SK-N-SH treated with all-trans-retinoic acid at 6 μM for 48 hours (cell line): ENCODE results near the gene ADCY9.

ENCODE experiments used
- ATAC-seq: fragments of 200-7000 bp; cut with Tn5 transposase; 3 replicates; pipeline ENCODE4 v1.9.1; 2020; ENCODE audit warnings: mild to moderate bottlenecking, moderate library complexity
- ARNTL ChIP-seq: fragments of 450-650 bp; formaldehyde crosslinking; IDR thresholded peaks from 2 replicates; pipeline ENCODE4 v1.5.0; 2020; ENCODE audit warnings: low read depth, mild to moderate bottlenecking, moderate library complexity, borderline replicate concordance
- CREB5 ChIP-seq: fragments of 250-450 bp; sonication (Bioruptor Pico); IDR thresholded peaks from 2 replicates; pipeline ENCODE4 v1.5.1; 2020; ENCODE audit warnings: low read depth, mild to moderate bottlenecking, moderate library complexity
- CSDC2 ChIP-seq: fragments of 250-450 bp; sonication (Bioruptor Pico); IDR thresholded peaks from 2 replicates; pipeline ENCODE4 v1.5.0; 2020; ENCODE audit warnings: mild to moderate bottlenecking, moderate library complexity
- CSRNP3 ChIP-seq: fragments of 250-450 bp; sonication (Bioruptor Pico); IDR thresholded peaks from 2 replicates; pipeline ENCODE4 v1.5.1; 2021; ENCODE audit warnings: mild to moderate bottlenecking, moderate library complexity
- ESRRG ChIP-seq: fragments of 250-450 bp; sonication (Bioruptor Pico); IDR thresholded peaks from 2 replicates; pipeline ENCODE4 v1.6.1; 2021; ENCODE audit warnings: mild to moderate bottlenecking
- GLIS3 ChIP-seq: fragments of 250-450 bp; sonication (Bioruptor Pico); IDR thresholded peaks from 2 replicates; pipeline ENCODE4 v1.5.0; 2020; ENCODE audit warnings: mild to moderate bottlenecking, moderate library complexity
- ISL1 ChIP-seq: fragments of 250-450 bp; sonication (Bioruptor Pico); IDR thresholded peaks from 2 replicates; pipeline ENCODE4 v2.1.2; 2022; ENCODE audit warnings: mild to moderate bottlenecking, moderate library complexity
- OSR1 ChIP-seq: fragments of 250-450 bp; sonication (Bioruptor Pico); IDR thresholded peaks from 2 replicates; pipeline ENCODE4 v1.8.0; 2022; ENCODE audit warnings: moderate library complexity, mild to moderate bottlenecking, inconsistent platforms
- PATZ1 ChIP-seq: fragments of 250-450 bp; sonication (Bioruptor Pico); IDR thresholded peaks from 2 replicates; pipeline ENCODE4 v1.8.0; 2020; ENCODE audit warnings: mild to moderate bottlenecking, moderate library complexity, borderline replicate concordance
- POU6F1 ChIP-seq: fragments of 250-450 bp; sonication (Bioruptor Pico); IDR thresholded peaks from 2 replicates; pipeline ENCODE4 v1.8.0; 2021; ENCODE audit warnings: low read depth, mild to moderate bottlenecking, moderate library complexity, borderline replicate concordance
- PPARA ChIP-seq: fragments of 250-450 bp; sonication (Bioruptor Pico); IDR thresholded peaks from 2 replicates; pipeline ENCODE4 v1.5.0; 2020; ENCODE audit warnings: mild to moderate bottlenecking, borderline replicate concordance
- RARB ChIP-seq: fragments of 250-450 bp; sonication (Bioruptor Pico); IDR thresholded peaks from 2 replicates; pipeline ENCODE4 v1.8.0; 2021; ENCODE audit warnings: mild to moderate bottlenecking, moderate library complexity
- SNAI2 ChIP-seq: fragments of 250-450 bp; sonication (Bioruptor Pico); IDR thresholded peaks from 2 replicates; pipeline ENCODE4 v1.5.0; 2020; ENCODE audit warnings: mild to moderate bottlenecking, moderate library complexity
- TOX ChIP-seq: fragments of 250-450 bp; sonication (Bioruptor Pico); IDR thresholded peaks from 2 replicates; pipeline ENCODE4 v1.8.0; 2021; ENCODE audit warnings: mild to moderate bottlenecking, moderate library complexity, borderline replicate concordance
- TSHZ2 ChIP-seq: fragments of 250-450 bp; sonication (Bioruptor Pico); IDR thresholded peaks from 2 replicates; pipeline ENCODE4 v1.5.0; 2020; ENCODE audit warnings: mild to moderate bottlenecking, moderate library complexity
- ZFP3 ChIP-seq: fragments of 250-450 bp; sonication (Bioruptor Pico); IDR thresholded peaks from 2 replicates; pipeline ENCODE4 v1.5.0; 2020; ENCODE audit warnings: mild to moderate bottlenecking, moderate library complexity
- ZFP30 ChIP-seq: fragments of 450-650 bp; formaldehyde crosslinking; IDR thresholded peaks from 2 replicates; pipeline ENCODE4 v1.5.0; 2022; ENCODE audit warnings: mild to moderate bottlenecking, moderate library complexity
- ZNF565 ChIP-seq: fragments of 450-650 bp; formaldehyde crosslinking; conservative IDR thresholded peaks from 2 replicates; pipeline ENCODE4 v1.5.0; 2020; ENCODE audit warnings: low read depth, mild to moderate bottlenecking, moderate library complexity
- ZNF70 ChIP-seq: fragments of 450-650 bp; formaldehyde crosslinking; IDR thresholded peaks from 2 replicates; pipeline ENCODE4 v1.5.0; 2020; ENCODE audit warnings: mild to moderate bottlenecking, moderate library complexity
- ZNF8 ChIP-seq: fragments of 450-650 bp; formaldehyde crosslinking; IDR thresholded peaks from 2 replicates; pipeline ENCODE4 v1.5.0; 2020; ENCODE audit warnings: mild to moderate bottlenecking, moderate library complexity

The ADCY9 gene

GRCh38 chr16:4117250-4117578, 972 bp upstream of the ADCY9 start:
- ATAC-seq, result no peak
- TF ChIP-seq OSR1 (CRISPR knock-in tag) (no peak), ZFP3 (CRISPR knock-in tag) (no peak), GLIS3 (CRISPR knock-in tag) (no peak), ISL1 (CRISPR knock-in tag) (no peak), ZNF8 (CRISPR knock-in tag) (no peak), TSHZ2 (no peak), PPARA (CRISPR knock-in tag) (no peak), CSRNP3 (CRISPR knock-in tag) (no peak), SNAI2 (CRISPR knock-in tag) (no peak), CREB5 (no peak), CSDC2 (no peak), ZNF70 (no peak), POU6F1 (no peak), ZNF565 (no peak), ARNTL (CRISPR knock-in tag) (no peak)

GRCh38 chr16:4115949-4116318, 308 bp downstream of the ADCY9 start:
- no peak for TF ChIP-seq TOX
- no peak for TF ChIP-seq GLIS3 (CRISPR knock-in tag)
- no peak for TF ChIP-seq PATZ1
- no peak for TF ChIP-seq ZNF70
- no peak for ATAC-seq

- peak; percentile 74 for ATAC-seq
- TF ChIP-seq POU6F1 (no peak), SNAI2 (CRISPR knock-in tag) (no peak), RARB (no peak), ZNF565 (no peak), ISL1 (CRISPR knock-in tag) (no peak), ARNTL (CRISPR knock-in tag) (no peak), CSDC2 (no peak), ESRRG (CRISPR knock-in tag) (no peak), GLIS3 (CRISPR knock-in tag) (no peak), ZFP30 (no peak), TSHZ2 (no peak), TOX (no peak), PPARA (CRISPR knock-in tag) (no peak), CSRNP3 (CRISPR knock-in tag) (no peak), ZNF8 (CRISPR knock-in tag) (no peak)
These were observed 863 bp downstream of the ADCY9 start for GRCh38 chr16:4115209-4115948.
